ENCODE measurements around the gene SMARCC2.
"Not testable (repeated sequence)": the region's sequence is repeated elsewhere in the genome, so short reads cannot be mapped to it uniquely, and the experiment has no call there.

GRCh38 chr12:56196818-56197550 is 7.7 kb upstream of the SMARCC2 start:
- TF ChIP-seq CTCF, POLR2A (IDR thresholded peaks at IDR 0.05): not testable (repeated sequence)

All from body of pancreas (tissue), 4 donors.